Stimulated activated naive CD8-positive, alpha-beta T cell treated with anti-CD3 and anti-CD28 coated beads, Interleukin-15, amount 100 ng/mL, for 72 hours (primary cell): ENCODE results near the gene NHERF1.

ENCODE experiments used
- ATAC-seq: fragments of 150-1000 bp; cut with Tn5 transposase; 2 replicates; pipeline ENCODE4 v1.10.0; 2021; ENCODE audit warnings: mild to moderate bottlenecking, moderate library complexity
- DNase-seq, 2 donors: peaks; one replicate each; pipeline ENCODE4 v3.0.0; 2021 to 2022
- H3K27ac Mint-ChIP-seq, 2 donors: one replicate each; pipeline ENCODE4 v1.8.0; 2022; ENCODE audit warnings: mild to moderate bottlenecking in 2 of 2, mixed read lengths in 2 of 2, moderate library complexity in 2 of 2
- H3K27me3 Mint-ChIP-seq: one replicate; pipeline ENCODE4 v1.8.0; 2022; ENCODE audit warnings: mixed read lengths
- H3K4me1 Mint-ChIP-seq: one replicate; pipeline ENCODE4 v1.8.0; 2022; ENCODE audit warnings: mild to moderate bottlenecking, mixed read lengths
- H3K4me3 Mint-ChIP-seq, 2 donors: one replicate each; pipeline ENCODE4 v1.8.0; 2022; ENCODE audit warnings: mild to moderate bottlenecking in 2 of 2, mixed read lengths in 2 of 2, moderate library complexity in 1 of 2
- H3K9me3 Mint-ChIP-seq, 2 donors: one replicate each; pipeline ENCODE4 v1.8.0; 2022; ENCODE audit warnings: mixed read lengths in 2 of 2

NHERF1 gene

GRCh38 chr17:74740641-74741387 lies 7.6 kb upstream of the NHERF1 start:
- ATAC-seq (no peak), DNase-seq (no peak)
- Mint-ChIP-seq H3K9me3 (peaks cover 5 to 11% of the 10 kb centered on the region in 2 donors), H3K27me3 (peaks cover 8% of the 10 kb centered on the region), H3K4me1 (peaks cover 80% of the 10 kb centered on the region), H3K27ac (no peak overlapping the region), H3K4me3 (peak overlapping the region in 1 of 2 donors; percentile 74)

DNA sequence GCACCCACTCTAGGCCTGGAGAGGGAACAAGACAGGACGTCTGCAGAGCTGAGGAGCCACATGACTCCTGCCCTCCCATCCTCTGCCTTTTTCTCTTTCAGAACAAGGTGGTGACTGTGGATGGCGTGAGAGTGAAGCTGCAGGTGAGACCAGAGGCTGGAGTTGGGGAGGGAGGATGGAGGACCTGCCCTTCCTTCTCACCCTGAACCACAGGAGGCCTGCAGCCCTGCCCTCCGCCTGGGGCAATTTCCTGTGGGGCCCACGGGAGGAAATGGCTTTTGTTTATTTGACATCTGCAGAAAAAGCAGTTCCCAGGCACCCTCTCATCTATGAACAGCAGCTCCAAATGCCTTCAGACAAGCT lies 6.3 kb upstream of the NHERF1 start:
- peak overlapping the region; percentile 21 to 91 for H3K27ac Mint-ChIP-seq

DNA sequence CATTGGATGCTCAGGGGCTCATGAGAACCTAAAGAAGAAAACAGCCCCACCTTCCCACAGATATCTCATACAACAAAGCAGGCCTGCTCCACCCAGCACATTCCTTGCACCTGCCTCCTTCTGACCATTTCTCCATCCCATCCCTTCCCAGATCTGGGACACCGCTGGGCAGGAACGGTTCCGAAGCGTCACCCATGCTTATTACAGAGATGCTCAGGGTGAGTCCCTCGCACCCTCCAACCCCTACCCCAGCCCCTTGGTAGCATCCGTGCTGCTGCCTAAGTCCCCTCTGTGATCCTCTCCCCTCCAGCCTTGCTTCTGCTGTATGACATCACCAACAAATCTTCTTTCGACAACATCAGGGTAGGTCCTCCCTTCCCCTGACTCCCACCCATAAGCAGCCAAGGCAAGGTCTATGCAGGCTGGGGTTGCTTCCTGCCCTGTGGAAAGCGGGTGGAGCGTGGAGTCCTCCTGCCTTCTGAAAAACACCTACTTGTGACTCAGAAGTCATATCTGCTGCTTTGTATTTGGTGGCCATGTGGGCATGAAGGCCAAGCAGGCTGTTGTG lies 5.4 kb upstream of the NHERF1 start:
- H3K9me3 Mint-ChIP-seq, result peaks cover 5 to 11% of the 10 kb centered on the region in 2 donors
- peak overlapping the region; percentile 71 to 74 for H3K4me3 Mint-ChIP-seq
- H3K27ac Mint-ChIP-seq, result peak overlapping the region; percentile 13 to 91
- DNase-seq, result no peak
- no peak for ATAC-seq
- H3K4me1 Mint-ChIP-seq, result peaks cover 93% of the 10 kb centered on the region
- no peaks in the 10 kb centered on the region for H3K27me3 Mint-ChIP-seq

More for the DNA sequence above, 6.3 kb upstream of the NHERF1 start:
- peak; percentile 44 to 71 for DNase-seq
- ATAC-seq, result peak; percentile 37
- Mint-ChIP-seq H3K4me3 (peak overlapping the region; percentile 71 to 74), H3K27me3 (no peaks in the 10 kb centered on the region), H3K9me3 (peaks cover 5 to 11% of the 10 kb centered on the region in 2 donors), H3K4me1 (peaks cover 86% of the 10 kb centered on the region)

DNA sequence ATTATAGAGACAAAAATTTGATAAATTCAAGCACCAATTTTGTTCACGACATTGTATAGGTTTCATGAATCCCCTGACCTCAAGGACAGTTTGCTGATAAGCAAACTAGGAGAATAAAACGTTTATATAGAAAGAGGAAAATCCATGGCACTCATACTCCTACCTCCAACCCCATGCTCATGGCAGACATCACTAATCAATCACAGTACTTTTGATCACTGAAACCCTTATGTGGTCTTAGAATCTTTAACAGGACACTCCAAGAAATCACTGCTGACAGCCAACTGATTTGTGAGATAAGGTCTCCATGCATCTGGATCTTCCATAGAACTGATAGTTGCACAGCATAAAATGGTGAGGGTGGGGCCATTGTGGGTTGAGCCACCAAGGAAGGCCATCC lies 4.7 kb upstream of the NHERF1 start:
- ATAC-seq, result no peak
- H3K9me3 Mint-ChIP-seq, result peaks cover 5 to 11% of the 10 kb centered on the region in 2 donors
- no peak for DNase-seq
- H3K27ac Mint-ChIP-seq, result no peak overlapping the region
- H3K4me1 Mint-ChIP-seq, result peaks cover 86% of the 10 kb centered on the region
- H3K27me3 Mint-ChIP-seq, result no peaks in the 10 kb centered on the region
- H3K4me3 Mint-ChIP-seq, result no peak overlapping the region

DNA sequence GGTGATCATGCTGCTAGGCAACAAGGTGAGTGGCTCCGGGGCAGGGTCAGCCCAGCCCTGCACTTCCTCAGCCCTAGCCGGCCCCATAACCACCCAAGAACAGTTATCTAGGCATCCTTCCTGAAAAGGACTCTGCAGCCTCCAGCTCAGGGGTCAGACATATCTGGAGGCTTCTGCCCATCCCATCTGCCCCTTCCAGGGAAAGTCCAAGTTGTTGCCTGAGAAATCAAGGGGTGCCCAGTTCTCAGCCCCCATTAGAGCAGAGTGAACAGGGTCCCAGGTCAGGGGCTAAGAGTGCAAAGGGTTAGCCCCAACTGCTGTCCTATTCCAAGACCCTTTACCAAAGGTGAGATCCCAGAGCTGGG lies 4.1 kb upstream of the NHERF1 start:
- Mint-ChIP-seq H3K27me3 (no peaks in the 10 kb centered on the region), H3K4me3 (peak overlapping the region in 1 of 2 donors; percentile 49), H3K9me3 (peaks cover 5 to 11% of the 10 kb centered on the region in 2 donors), H3K27ac (no peak overlapping the region), H3K4me1 (peaks cover 80% of the 10 kb centered on the region)
- DNase-seq (no peak), ATAC-seq (no peak)

DNA sequence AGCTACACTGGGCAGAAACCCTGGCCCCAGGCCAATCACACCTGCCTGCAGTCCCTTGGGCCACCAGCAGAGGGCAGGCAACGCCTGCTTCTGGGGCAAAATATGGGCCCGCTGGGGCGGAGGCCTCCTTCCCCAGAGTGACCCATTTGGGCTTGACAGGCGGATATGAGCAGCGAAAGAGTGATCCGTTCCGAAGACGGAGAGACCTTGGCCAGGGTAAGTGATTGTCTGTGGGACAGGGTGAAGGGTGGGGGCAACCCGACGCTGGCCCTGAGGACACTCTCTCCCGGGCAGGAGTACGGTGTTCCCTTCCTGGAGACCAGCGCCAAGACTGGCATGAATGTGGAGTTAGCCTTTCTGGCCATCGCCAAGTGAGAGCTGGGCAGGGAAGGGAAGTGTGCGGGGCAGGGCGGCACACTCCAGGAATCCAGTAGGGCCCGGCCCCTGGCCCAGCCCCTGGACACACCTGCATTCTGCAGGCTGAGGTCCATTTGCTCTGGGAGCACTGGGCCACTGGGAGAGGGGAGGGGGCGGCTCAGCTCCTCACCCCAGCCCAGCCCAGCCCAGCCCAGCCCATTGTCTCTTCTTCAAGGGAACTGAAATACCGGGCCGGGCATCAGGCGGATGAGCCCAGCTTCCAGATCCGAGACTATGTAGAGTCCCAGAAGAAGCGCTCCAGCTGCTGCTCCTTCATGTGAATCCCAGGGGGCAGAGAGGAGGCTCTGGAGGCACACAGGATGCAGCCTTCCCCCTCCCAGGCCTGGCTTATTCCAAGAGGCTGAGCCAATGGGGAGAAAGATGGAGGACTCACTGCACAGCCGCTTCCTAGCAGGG lies 3.5 kb upstream of the NHERF1 start:
- DNase-seq (peak; percentile 86 to 87), ATAC-seq (peak; percentile 18)
- Mint-ChIP-seq H3K4me3 (peak overlapping the region; percentile 3 to 49), H3K27me3 (no peaks in the 10 kb centered on the region), H3K9me3 (peaks cover 5 to 11% of the 10 kb centered on the region in 2 donors), H3K4me1 (peaks cover 79% of the 10 kb centered on the region), H3K27ac (peak overlapping the region in 1 of 2 donors; percentile 56)

GRCh38 chr17:74745548-74746177 lies 2.8 kb upstream of the NHERF1 start:
- peaks cover 5 to 11% of the 10 kb centered on the region in 2 donors for H3K9me3 Mint-ChIP-seq
- ATAC-seq, result no peak
- H3K4me1 Mint-ChIP-seq, result peaks cover 78% of the 10 kb centered on the region
- H3K27me3 Mint-ChIP-seq, result no peaks in the 10 kb centered on the region
- DNase-seq, result no peak
- H3K4me3 Mint-ChIP-seq, result no peak overlapping the region
- peak overlapping the region in 1 of 2 donors; percentile 25 for H3K27ac Mint-ChIP-seq

DNA sequence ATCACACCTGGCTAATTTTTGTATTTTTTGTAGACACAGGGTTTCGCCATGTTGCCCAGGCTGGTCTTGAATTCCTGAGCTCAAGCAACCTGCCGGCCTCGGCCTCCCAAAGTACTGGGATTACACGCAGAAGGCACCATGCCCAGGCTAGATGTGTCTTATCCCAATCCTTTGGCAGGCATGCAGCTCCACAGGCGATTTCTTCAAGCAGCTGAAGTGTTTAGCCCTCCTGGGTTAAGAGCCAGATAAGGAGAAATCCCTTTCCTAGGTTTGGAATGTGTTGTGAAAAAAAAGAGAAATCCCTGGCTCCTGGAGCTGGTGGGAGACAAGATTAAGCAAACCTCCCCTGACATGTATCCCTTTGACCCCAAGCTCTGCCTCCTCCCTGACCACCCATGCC lies 2.1 kb upstream of the NHERF1 start:
- Mint-ChIP-seq H3K27me3 (no peaks in the 10 kb centered on the region), H3K4me1 (peaks cover 78% of the 10 kb centered on the region), H3K4me3 (peak overlapping the region in 1 of 2 donors; percentile 55), H3K27ac (no peak overlapping the region), H3K9me3 (peaks cover 5 to 11% of the 10 kb centered on the region in 2 donors)
- ATAC-seq, result no peak
- DNase-seq, result no peak

GRCh38 chr17:74746922-74747321 lies 1.5 kb upstream of the NHERF1 start:
- Mint-ChIP-seq H3K27ac (peak overlapping the region in 1 of 2 donors; percentile 43), H3K9me3 (peaks cover 5 to 11% of the 10 kb centered on the region in 2 donors), H3K4me3 (peak overlapping the region; percentile 55 to 64), H3K4me1 (peaks cover 78% of the 10 kb centered on the region), H3K27me3 (no peaks in the 10 kb centered on the region)
- no peak for DNase-seq
- ATAC-seq, result no peak

- H3K4me1 Mint-ChIP-seq, result peaks cover 78% of the 10 kb centered on the region
- peak overlapping the region; percentile 64 to 76 for H3K4me3 Mint-ChIP-seq
- no peaks in the 10 kb centered on the region for H3K27me3 Mint-ChIP-seq
- H3K9me3 Mint-ChIP-seq, result peaks cover 5 to 10% of the 10 kb centered on the region in 2 donors
- peak overlapping the region in 1 of 2 donors; percentile 68 for H3K27ac Mint-ChIP-seq
- DNase-seq (no peak), ATAC-seq (no peak)
These were observed 224 bp upstream of the NHERF1 start for GRCh38 chr17:74748279-74748528.

DNA sequence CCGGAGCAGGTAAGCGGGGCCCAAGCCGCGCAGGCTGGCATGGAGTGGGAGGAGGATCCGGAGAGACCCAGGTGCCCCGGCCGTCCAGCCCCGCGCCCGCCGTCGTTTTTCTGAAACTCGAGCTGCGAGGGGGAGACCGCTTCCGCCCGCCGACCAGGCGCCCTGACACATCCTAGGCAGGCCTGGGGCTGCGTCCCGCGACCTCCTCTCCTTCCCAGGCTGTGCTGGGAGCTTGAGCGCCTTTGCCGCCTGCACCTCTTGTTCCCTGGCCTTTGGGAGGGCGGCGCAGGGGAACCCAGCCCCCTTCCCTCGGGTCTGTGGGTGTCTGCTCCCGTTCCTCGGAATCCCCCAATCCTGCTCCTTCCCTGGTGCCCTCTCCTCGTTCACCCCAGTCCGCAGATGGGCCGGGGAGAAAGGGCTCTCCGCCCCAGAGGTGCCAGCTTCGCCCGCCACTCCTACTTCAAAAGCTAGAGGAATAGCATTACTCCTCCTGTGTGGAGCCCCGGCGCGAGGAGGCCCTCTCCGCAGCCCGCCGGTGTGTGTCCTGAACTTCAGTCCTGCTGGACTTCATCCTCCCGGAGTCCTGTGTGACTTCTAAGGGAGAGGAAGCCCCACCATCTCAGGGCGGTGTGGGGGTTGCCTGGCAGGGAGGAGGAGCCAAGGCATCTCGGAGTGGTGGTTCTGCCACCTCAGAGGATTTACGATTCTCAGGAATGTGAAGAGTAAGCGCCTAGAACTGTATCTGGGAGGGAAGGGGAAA lies 1.0 kb downstream of the NHERF1 start:
- no peaks in the 10 kb centered on the region for H3K27me3 Mint-ChIP-seq
- DNase-seq (peak in 1 of 2 donors; percentile 68), ATAC-seq (peak; percentile 46)
- H3K27ac Mint-ChIP-seq, result peak overlapping the region; percentile 83 to 94
- peak overlapping the region; percentile 91 to 95 for H3K4me3 Mint-ChIP-seq
- peaks cover 78% of the 10 kb centered on the region for H3K4me1 Mint-ChIP-seq
- H3K9me3 Mint-ChIP-seq, result no peaks in the 10 kb centered on the region

- H3K27me3 Mint-ChIP-seq, result no peaks in the 10 kb centered on the region
- peak overlapping the region; percentile 83 to 94 for H3K27ac Mint-ChIP-seq
- peak overlapping the region; percentile 91 to 95 for H3K4me3 Mint-ChIP-seq
- DNase-seq, result no peak
- no peaks in the 10 kb centered on the region for H3K9me3 Mint-ChIP-seq
- ATAC-seq, result no peak
- peaks cover 78% of the 10 kb centered on the region for H3K4me1 Mint-ChIP-seq
These were observed 1.6 kb downstream of the NHERF1 start for GRCh38 chr17:74750039-74750326.

GRCh38 chr17:74750327-74751069 lies 2.1 kb downstream of the NHERF1 start:
- DNase-seq (no peak), ATAC-seq (no peak)
- Mint-ChIP-seq H3K9me3 (no peaks in the 10 kb centered on the region), H3K27me3 (no peaks in the 10 kb centered on the region), H3K4me1 (peaks cover 82% of the 10 kb centered on the region), H3K27ac (peak overlapping the region; percentile 94), H3K4me3 (peak overlapping the region; percentile 91 to 95)

GRCh38 chr17:74752415-74752814 lies 4.0 kb downstream of the NHERF1 start:
- DNase-seq, result no peak
- Mint-ChIP-seq H3K9me3 (no peaks in the 10 kb centered on the region), H3K4me1 (peaks cover 82% of the 10 kb centered on the region), H3K27ac (peak overlapping the region; percentile 89 to 94), H3K27me3 (no peaks in the 10 kb centered on the region), H3K4me3 (peak overlapping the region; percentile 37 to 48)
- no peak for ATAC-seq
